ENCODE results near the gene USP48.
"Not testable (repeated sequence)": the region's sequence is repeated elsewhere in the genome, so short reads cannot be mapped to it uniquely, and the experiment has no call there.

USP48 gene, protein sequence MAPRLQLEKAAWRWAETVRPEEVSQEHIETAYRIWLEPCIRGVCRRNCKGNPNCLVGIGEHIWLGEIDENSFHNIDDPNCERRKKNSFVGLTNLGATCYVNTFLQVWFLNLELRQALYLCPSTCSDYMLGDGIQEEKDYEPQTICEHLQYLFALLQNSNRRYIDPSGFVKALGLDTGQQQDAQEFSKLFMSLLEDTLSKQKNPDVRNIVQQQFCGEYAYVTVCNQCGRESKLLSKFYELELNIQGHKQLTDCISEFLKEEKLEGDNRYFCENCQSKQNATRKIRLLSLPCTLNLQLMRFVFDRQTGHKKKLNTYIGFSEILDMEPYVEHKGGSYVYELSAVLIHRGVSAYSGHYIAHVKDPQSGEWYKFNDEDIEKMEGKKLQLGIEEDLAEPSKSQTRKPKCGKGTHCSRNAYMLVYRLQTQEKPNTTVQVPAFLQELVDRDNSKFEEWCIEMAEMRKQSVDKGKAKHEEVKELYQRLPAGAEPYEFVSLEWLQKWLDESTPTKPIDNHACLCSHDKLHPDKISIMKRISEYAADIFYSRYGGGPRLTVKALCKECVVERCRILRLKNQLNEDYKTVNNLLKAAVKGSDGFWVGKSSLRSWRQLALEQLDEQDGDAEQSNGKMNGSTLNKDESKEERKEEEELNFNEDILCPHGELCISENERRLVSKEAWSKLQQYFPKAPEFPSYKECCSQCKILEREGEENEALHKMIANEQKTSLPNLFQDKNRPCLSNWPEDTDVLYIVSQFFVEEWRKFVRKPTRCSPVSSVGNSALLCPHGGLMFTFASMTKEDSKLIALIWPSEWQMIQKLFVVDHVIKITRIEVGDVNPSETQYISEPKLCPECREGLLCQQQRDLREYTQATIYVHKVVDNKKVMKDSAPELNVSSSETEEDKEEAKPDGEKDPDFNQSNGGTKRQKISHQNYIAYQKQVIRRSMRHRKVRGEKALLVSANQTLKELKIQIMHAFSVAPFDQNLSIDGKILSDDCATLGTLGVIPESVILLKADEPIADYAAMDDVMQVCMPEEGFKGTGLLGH

DNA sequence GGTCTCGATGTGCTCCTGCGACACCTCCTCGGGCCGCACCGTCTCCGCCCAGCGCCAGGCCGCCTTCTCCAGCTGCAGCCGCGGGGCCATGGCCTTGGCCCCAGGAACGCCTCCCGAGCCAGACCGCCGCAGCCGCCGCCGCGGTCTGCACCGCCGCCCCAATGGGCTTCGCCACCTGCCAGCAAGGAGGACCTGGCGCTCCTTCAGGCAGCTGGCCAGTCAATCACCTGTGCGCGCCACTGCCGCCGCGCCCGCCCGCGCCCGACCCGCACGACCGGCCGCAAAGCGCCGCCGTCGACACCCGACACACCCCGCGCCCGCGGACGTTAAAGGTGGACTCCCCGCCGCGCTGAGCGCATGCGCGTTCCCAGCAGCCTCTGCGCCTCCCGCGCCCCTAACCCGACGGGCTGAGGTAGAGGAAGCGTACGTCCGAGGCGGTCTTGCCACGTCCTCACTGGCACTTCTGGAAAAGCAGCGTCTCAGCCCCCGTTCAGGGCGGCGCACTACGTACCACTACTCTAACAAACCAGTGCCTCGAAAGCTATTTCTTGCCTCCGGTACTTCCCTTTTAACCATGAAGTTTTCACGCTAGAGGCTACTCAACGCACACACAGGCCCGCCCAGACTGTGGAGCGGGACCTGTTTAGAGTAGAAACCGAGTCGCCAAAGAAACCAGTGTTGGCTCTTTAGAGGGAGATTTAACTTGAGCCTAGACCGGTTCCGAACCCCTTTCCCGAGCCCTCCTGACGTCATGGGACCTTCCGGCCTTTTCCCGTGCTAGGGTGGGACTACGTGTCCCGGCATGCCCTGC is at the start of gene USP48:
USP48 (minus strand) TSS at position 282 of the 811 bp plus-strand sequence; CDS start at position 90, 192 bp downstream.
- Histone ChIP-seq H3K4me1 (ENCODE audit: insufficient read depth, low read length) (no peaks in the 10 kb centered on the region; the same call in 1 of the 2 replicates), H3K9me3 (ENCODE audit: control insufficient read depth, insufficient read depth, low read length) (peaks cover 4% of the 10 kb centered on the region), H3K9ac (ENCODE audit: low read depth, low read length) (peak within 1 kb of the TSS; percentile 100), H3K36me3 (ENCODE audit: insufficient read depth, low read length) (no peaks in the 10 kb centered on the region)

GRCh38 chr1:21831454-21831970 is 48.6 kb upstream of the USP48 start:
- Histone ChIP-seq H3K36me3 (ENCODE audit: insufficient read depth, low read length) (peaks cover 26% of the 10 kb centered on the region), H3K9me3 (ENCODE audit: control insufficient read depth, insufficient read depth, low read length) (0 out of 2 replicates have a peak, but pooled peaks cover 9% of the 10 kb centered on the region), H3K4me1 (ENCODE audit: insufficient read depth, low read length) (no peaks in the 10 kb centered on the region), H3K9ac (ENCODE audit: low read depth, low read length) (no peak overlapping the region)

- no peak overlapping the region for H3K9ac ChIP-seq (ENCODE audit: low read depth, low read length)
- H3K36me3 ChIP-seq (ENCODE audit: insufficient read depth, low read length), result peaks cover 26% of the 10 kb centered on the region
- 0 out of 2 replicates have a peak, but pooled peaks cover 9% of the 10 kb centered on the region for H3K9me3 ChIP-seq (ENCODE audit: control insufficient read depth, insufficient read depth, low read length)
- H3K4me1 ChIP-seq (ENCODE audit: insufficient read depth, low read length), result no peaks in the 10 kb centered on the region
Observed at GRCh38 chr1:21830792-21831453, 48.0 kb upstream of the USP48 start.

DNA sequence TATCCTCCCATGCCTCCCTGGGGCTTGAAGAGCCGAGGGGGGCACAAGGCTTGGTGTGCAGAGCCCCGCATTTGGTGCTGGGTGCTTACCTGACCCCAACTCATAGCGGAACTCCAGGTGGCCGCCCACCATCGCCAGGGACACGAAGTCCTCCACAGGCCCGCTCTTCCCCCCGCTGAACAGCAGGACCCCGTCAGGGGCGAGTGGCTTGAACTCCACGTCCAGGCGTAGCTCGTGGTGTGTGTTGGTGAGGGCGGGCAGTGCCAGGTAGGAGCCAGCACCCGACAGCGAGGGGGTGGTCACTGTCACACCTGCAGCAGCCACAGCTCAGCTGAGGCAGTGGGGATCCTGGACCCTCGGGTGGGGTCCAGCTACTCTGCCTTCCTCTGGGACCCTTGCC is 46.3 kb upstream of the USP48 start:
- Histone ChIP-seq H3K9ac (ENCODE audit: low read depth, low read length) (no peak overlapping the region), H3K4me1 (ENCODE audit: insufficient read depth, low read length) (no peaks in the 10 kb centered on the region), H3K9me3 (ENCODE audit: control insufficient read depth, insufficient read depth, low read length) (0 out of 2 replicates have a peak, but pooled peaks cover 4% of the 10 kb centered on the region), H3K36me3 (ENCODE audit: insufficient read depth, low read length) (peaks cover 17% of the 10 kb centered on the region)

- peaks cover 11% of the 10 kb centered on the region; the same call in 1 of the 2 replicates for H3K36me3 ChIP-seq (ENCODE audit: insufficient read depth, low read length)
- no peak overlapping the region for H3K9ac ChIP-seq (ENCODE audit: low read depth, low read length)
- no peaks in the 10 kb centered on the region for H3K4me1 ChIP-seq (ENCODE audit: insufficient read depth, low read length)
- H3K9me3 ChIP-seq (ENCODE audit: control insufficient read depth, insufficient read depth, low read length), result no peaks in the 10 kb centered on the region
Observed at GRCh38 chr1:21828506-21829210, 45.7 kb upstream of the USP48 start.

DNA sequence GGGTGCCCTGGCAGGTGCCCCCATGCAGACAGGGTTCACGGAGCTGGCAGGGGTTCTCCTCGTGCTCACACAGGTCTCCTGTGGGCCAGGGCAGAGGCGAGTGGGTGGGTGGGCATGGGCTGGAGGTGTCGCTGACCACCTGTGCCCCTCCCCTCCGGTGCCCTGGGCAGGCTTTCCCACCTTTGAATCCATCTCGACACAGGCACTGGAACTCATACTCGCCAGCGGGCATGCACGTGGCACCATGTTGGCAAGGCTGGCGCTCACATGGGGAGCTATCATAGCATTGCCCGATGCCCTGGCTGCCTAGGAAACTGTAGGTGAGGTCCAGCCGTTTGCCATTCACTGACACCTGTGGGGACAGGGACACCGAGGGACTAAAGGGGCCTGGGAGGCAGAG is 45.1 kb upstream of the USP48 start:
- Histone ChIP-seq H3K36me3 (ENCODE audit: insufficient read depth, low read length) (peaks cover 8% of the 10 kb centered on the region; the same call in 1 of the 2 replicates), H3K4me1 (ENCODE audit: insufficient read depth, low read length) (no peaks in the 10 kb centered on the region), H3K9me3 (ENCODE audit: control insufficient read depth, insufficient read depth, low read length) (no peaks in the 10 kb centered on the region), H3K9ac (ENCODE audit: low read depth, low read length) (no peak overlapping the region)

- Histone ChIP-seq H3K9me3 (ENCODE audit: control insufficient read depth, insufficient read depth, low read length) (no peaks in the 10 kb centered on the region), H3K4me1 (ENCODE audit: insufficient read depth, low read length) (no peaks in the 10 kb centered on the region; the same call in 1 of the 2 replicates), H3K9ac (ENCODE audit: low read depth, low read length) (no peak overlapping the region), H3K36me3 (ENCODE audit: insufficient read depth, low read length) (peaks cover 8% of the 10 kb centered on the region; the same call in 1 of the 2 replicates)
Observed at GRCh38 chr1:21827141-21827679, 44.3 kb upstream of the USP48 start.

GRCh38 chr1:21826694-21827093 is 43.7 kb upstream of the USP48 start:
- not testable (repeated sequence) for H3K4me1 ChIP-seq (ENCODE audit: insufficient read depth, low read length); H3K36me3 ChIP-seq (ENCODE audit: insufficient read depth, low read length); H3K9me3 ChIP-seq (ENCODE audit: control insufficient read depth, insufficient read depth, low read length); H3K9ac ChIP-seq (ENCODE audit: low read depth, low read length)

DNA sequence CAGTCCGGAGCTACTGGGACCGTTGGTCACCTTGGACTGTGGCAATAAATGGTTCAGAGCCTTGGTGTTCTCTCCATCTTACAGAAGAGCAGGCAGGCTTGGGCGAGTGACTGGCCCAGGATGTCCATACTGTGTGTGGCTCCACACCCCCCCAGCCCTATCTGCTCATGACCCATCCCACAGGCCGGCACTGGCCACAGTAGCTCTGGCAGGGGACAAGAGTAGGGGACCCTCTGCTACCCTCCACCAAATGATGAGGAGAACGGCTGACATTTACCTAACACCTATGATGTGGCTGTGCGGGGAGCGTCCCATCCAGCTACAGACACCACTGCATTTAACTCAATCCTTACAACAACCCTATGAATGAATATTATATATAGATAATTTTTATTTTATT is 42.4 kb upstream of the USP48 start:
- no peak overlapping the region for H3K9ac ChIP-seq (ENCODE audit: low read depth, low read length)
- H3K36me3 ChIP-seq (ENCODE audit: insufficient read depth, low read length), result no peaks in the 10 kb centered on the region; the same call in 1 of the 2 replicates
- no peaks in the 10 kb centered on the region; the same call in 1 of the 2 replicates for H3K4me1 ChIP-seq (ENCODE audit: insufficient read depth, low read length)
- H3K9me3 ChIP-seq (ENCODE audit: control insufficient read depth, insufficient read depth, low read length), result no peaks in the 10 kb centered on the region

DNA sequence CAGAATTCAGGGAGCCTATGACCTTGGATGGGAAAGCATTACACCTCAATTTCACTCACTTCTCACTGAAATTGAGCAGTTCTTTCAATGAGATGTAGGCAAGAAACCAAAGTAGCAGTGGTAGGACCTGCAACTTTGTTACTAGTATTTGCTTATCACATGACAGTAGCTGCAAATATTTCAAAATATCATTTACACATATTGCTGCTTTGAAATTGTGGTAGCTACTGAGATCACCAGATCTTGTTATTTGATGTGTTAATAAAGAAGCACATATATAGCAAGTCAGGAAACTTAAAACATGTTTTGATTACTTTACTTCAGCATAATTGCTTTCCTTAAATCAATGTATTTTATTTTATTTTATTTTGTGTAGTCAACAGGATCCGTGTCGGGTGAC is 42.0 kb upstream of the USP48 start:
- Histone ChIP-seq H3K36me3 (ENCODE audit: insufficient read depth, low read length) (no peaks in the 10 kb centered on the region; the same call in 1 of the 2 replicates), H3K9me3 (ENCODE audit: control insufficient read depth, insufficient read depth, low read length) (no peaks in the 10 kb centered on the region), H3K4me1 (ENCODE audit: insufficient read depth, low read length) (no peaks in the 10 kb centered on the region; the same call in 1 of the 2 replicates), H3K9ac (ENCODE audit: low read depth, low read length) (no peak overlapping the region)

DNA sequence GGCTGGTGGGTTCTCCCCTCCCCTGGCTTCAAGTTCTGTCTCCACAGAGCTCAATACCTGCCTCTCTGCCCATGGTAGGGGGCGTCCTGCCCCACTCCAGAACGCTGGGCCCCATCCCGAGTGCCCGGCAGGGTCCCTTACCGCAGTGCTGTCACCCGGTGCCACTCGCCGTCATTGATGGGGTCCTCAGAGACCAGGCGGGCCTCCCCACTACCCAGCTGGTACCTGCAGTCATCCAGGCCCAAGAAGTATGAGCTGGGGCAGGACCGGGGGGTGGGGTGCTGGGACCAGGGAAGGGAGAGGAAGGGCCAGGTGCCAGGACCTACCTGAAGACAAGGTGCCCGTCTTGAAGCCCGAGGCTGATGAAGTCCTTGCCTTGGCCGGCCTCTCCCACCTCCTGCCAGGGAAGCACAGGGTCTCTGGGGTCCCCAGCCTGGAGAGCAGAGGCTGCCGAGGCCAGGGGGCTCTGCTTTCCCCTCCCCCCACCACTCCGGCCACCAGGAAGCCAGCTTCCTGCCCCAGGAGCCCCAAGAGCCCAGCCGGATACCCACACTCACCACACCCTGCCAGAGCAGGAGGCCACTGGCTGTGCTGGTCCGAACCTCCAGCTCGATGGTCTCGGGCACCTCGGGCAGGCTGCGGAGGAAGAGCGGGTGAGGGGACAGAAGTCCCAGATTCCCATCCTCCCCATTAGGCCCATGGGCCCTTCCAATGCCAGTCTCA is 41.2 kb upstream of the USP48 start:
- H3K4me1 ChIP-seq (ENCODE audit: insufficient read depth, low read length), result no peaks in the 10 kb centered on the region; the same call in 1 of the 2 replicates
- no peaks in the 10 kb centered on the region for H3K9me3 ChIP-seq (ENCODE audit: control insufficient read depth, insufficient read depth, low read length)
- H3K36me3 ChIP-seq (ENCODE audit: insufficient read depth, low read length), result no peaks in the 10 kb centered on the region; the same call in 1 of the 2 replicates
- no peak overlapping the region for H3K9ac ChIP-seq (ENCODE audit: low read depth, low read length)

Data from ES-I3 (cell line).